ENCODE results near the gene ENTR1. TPM values are rescaled to one million over a fixed set of nuclear protein-coding genes. Genes with fewer than 3 reads are reported as not detected.
"Not testable (repeated sequence)": the region's sequence is repeated elsewhere in the genome, so short reads cannot be mapped to it uniquely, and the experiment has no call there.

ENTR1 gene
- total RNA-seq, 1 donor from 2014 or later: 34.9 TPM

- peaks cover 13% of the 10 kb centered on the region for H3K4me1 ChIP-seq
- Mint-ChIP-seq H3K4me3 (peak overlapping the region; percentile 96), H3K9me3 (no peaks in the 10 kb centered on the region), H3K4me1 (peaks cover 29% of the 10 kb centered on the region), H3K36me3 (peaks cover 14% of the 10 kb centered on the region), H3K27ac (peak overlapping the region; percentile 81), H3K27me3 (ENCODE audit: insufficient read depth, low read depth) (peaks cover 11% of the 10 kb centered on the region)
- H2AFZ ChIP-seq (replicated peaks): no peak overlapping the region
- peaks cover 46% of the 10 kb centered on the region for H3K79me2 ChIP-seq (ENCODE audit: low read depth)
- H3K9ac ChIP-seq: peak overlapping the region; percentile 96
- no peaks in the 10 kb centered on the region for H3F3A ChIP-seq (ENCODE audit: low read depth)
- H3K4me3 ChIP-seq: peak overlapping the region; percentile 93
- peaks cover 31% of the 10 kb centered on the region for H4K20me1 ChIP-seq (ENCODE audit: low read depth)
- H3K4me2 ChIP-seq: peak overlapping the region; percentile 98
- peaks cover 5% of the 10 kb centered on the region for H3K36me3 ChIP-seq
- TF ChIP-seq, protein P1, sequence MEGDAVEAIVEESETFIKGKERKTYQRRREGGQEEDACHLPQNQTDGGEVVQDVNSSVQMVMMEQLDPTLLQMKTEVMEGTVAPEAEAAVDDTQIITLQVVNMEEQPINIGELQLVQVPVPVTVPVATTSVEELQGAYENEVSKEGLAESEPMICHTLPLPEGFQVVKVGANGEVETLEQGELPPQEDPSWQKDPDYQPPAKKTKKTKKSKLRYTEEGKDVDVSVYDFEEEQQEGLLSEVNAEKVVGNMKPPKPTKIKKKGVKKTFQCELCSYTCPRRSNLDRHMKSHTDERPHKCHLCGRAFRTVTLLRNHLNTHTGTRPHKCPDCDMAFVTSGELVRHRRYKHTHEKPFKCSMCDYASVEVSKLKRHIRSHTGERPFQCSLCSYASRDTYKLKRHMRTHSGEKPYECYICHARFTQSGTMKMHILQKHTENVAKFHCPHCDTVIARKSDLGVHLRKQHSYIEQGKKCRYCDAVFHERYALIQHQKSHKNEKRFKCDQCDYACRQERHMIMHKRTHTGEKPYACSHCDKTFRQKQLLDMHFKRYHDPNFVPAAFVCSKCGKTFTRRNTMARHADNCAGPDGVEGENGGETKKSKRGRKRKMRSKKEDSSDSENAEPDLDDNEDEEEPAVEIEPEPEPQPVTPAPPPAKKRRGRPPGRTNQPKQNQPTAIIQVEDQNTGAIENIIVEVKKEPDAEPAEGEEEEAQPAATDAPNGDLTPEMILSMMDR (IDR thresholded peaks at IDR 0.05): no peak
- TF ChIP-seq EZH2phosphoT487 (IDR thresholded peaks at IDR 0.05) (no peak), EZH2 (IDR thresholded peaks at IDR 0.05) (no peak)
- H3K27ac ChIP-seq: no peak overlapping the region
- no peaks in the 10 kb centered on the region for H3K9me3 ChIP-seq (ENCODE audit: low read depth)
- H3K27me3 ChIP-seq: no peaks in the 10 kb centered on the region
- no peak for DNase-seq (ENCODE audit: low spot score)
Measured at GRCh38 chr9:136411378-136411777, 964 bp upstream of the ENTR1 start.

- Mint-ChIP-seq H3K27me3 (ENCODE audit: insufficient read depth, low read depth) (peaks cover 11% of the 10 kb centered on the region), H3K36me3 (peaks cover 11% of the 10 kb centered on the region), H3K4me1 (peaks cover 29% of the 10 kb centered on the region), H3K4me3 (peak overlapping the region; percentile 91), H3K27ac (no peak overlapping the region), H3K9me3 (no peaks in the 10 kb centered on the region)
- Histone ChIP-seq H2AFZ (replicated peaks) (peak overlapping the region; percentile 85), H3K4me1 (peaks cover 13% of the 10 kb centered on the region), H3K4me2 (peak overlapping the region; percentile 100), H3K36me3 (peaks cover 8% of the 10 kb centered on the region), H3K79me2 (ENCODE audit: low read depth) (peaks cover 46% of the 10 kb centered on the region), H3K27me3 (no peaks in the 10 kb centered on the region), H3K9me3 (ENCODE audit: low read depth) (no peaks in the 10 kb centered on the region), H3K4me3 (peak overlapping the region; percentile 93), H4K20me1 (ENCODE audit: low read depth) (peaks cover 31% of the 10 kb centered on the region), H3F3A (ENCODE audit: low read depth) (no peaks in the 10 kb centered on the region), H3K27ac (no peak overlapping the region), H3K9ac (peak overlapping the region; percentile 55)
- TF ChIP-seq, protein P1 (IDR thresholded peaks at IDR 0.05): no peak
- TF ChIP-seq EZH2phosphoT487 (IDR thresholded peaks at IDR 0.05) (no peak), EZH2 (IDR thresholded peaks at IDR 0.05) (no peak)
- DNase-seq (ENCODE audit: low spot score): peak; percentile 67
Measured at GRCh38 chr9:136409557-136410455, 608 bp downstream of the ENTR1 start.

DNA sequence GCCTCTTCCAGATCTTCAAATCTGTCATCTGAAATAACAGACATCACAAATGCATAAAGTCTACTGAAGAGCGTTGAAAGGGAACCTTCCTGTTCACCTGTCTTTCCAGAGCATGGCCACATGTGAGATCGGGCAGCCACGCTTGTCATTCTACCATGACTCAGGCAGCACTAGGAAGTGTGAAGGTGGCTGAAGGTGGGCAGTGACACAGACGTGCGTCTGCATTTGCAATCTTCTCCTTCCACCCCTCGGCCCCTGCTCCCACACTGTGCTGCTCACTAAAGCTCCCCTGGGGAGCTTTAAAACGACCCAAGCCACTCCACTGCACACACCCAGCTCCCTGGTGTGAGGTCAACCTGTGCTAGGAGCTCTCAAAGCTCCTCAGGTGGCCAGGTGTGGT is 2.5 kb downstream of the ENTR1 start:
- Histone ChIP-seq H3K27me3 (no peaks in the 10 kb centered on the region), H3K27ac (no peak overlapping the region), H3K4me3 (no peak overlapping the region), H3K4me1 (peaks cover 13% of the 10 kb centered on the region), H3K9ac (no peak overlapping the region), H3K79me2 (ENCODE audit: low read depth) (peaks cover 42% of the 10 kb centered on the region), H3K36me3 (peaks cover 8% of the 10 kb centered on the region), H2AFZ (replicated peaks) (no peak overlapping the region), H3F3A (ENCODE audit: low read depth) (no peaks in the 10 kb centered on the region), H3K9me3 (ENCODE audit: low read depth) (no peaks in the 10 kb centered on the region), H3K4me2 (no peak overlapping the region), H4K20me1 (ENCODE audit: low read depth) (peaks cover 31% of the 10 kb centered on the region)
- DNase-seq (ENCODE audit: low spot score): no peak
- Mint-ChIP-seq H3K4me3 (peak overlapping the region; percentile 61), H3K27me3 (ENCODE audit: insufficient read depth, low read depth) (peaks cover 14% of the 10 kb centered on the region), H3K9me3 (no peaks in the 10 kb centered on the region), H3K27ac (no peak overlapping the region), H3K4me1 (peaks cover 29% of the 10 kb centered on the region), H3K36me3 (peaks cover 11% of the 10 kb centered on the region)
- no peak for TF ChIP-seq EZH2 (IDR thresholded peaks at IDR 0.05)
- TF ChIP-seq EZH2phosphoT487 (IDR thresholded peaks at IDR 0.05): no peak
- TF ChIP-seq, protein P1 (IDR thresholded peaks at IDR 0.05): no peak

DNA sequence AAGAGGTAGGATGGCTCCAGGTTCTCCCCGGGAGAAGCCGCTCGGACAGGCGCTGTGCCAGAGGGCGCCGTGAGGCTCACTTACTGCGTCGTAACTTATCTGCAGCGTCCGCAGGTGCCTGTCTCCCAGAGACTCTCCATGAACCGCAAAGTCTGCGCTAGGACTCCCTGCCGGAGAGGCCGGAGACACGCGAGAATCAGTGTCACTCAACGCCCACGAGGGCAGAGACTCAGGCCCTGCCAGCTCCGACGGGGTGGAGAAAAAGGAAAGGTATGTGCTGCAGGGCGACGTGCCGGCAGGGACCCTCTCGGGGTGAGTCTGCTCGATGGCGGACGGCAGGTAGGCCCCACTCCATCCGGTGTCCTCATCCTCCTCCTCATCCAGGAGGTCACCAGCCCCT is 3.4 kb downstream of the ENTR1 start:
- not testable (repeated sequence) for H3K9ac ChIP-seq; H3K27me3 ChIP-seq; H2AFZ ChIP-seq (replicated peaks); H3K9me3 ChIP-seq (ENCODE audit: low read depth); H3K4me3 Mint-ChIP-seq; H3K4me3 ChIP-seq; H3K27ac ChIP-seq; H3K4me2 ChIP-seq; H3K27ac Mint-ChIP-seq; H3F3A ChIP-seq (ENCODE audit: low read depth); DNase-seq (ENCODE audit: low spot score); H3K9me3 Mint-ChIP-seq; H3K36me3 ChIP-seq
- Histone ChIP-seq H3K4me1 (peaks cover 13% of the 10 kb centered on the region), H3K79me2 (ENCODE audit: low read depth) (peaks cover 34% of the 10 kb centered on the region), H4K20me1 (ENCODE audit: low read depth) (peaks cover 31% of the 10 kb centered on the region)
- peaks cover 14% of the 10 kb centered on the region for H3K27me3 Mint-ChIP-seq (ENCODE audit: insufficient read depth, low read depth)
- H3K36me3 Mint-ChIP-seq: peaks cover 15% of the 10 kb centered on the region
- peaks cover 29% of the 10 kb centered on the region for H3K4me1 Mint-ChIP-seq

GRCh38 chr9:136405904-136406303 is 4.5 kb downstream of the ENTR1 start:
- Mint-ChIP-seq H3K36me3 (peaks cover 18% of the 10 kb centered on the region), H3K27me3 (ENCODE audit: insufficient read depth, low read depth) (peaks cover 16% of the 10 kb centered on the region), H3K4me1 (peaks cover 19% of the 10 kb centered on the region)
- peaks cover 22% of the 10 kb centered on the region for H3K79me2 ChIP-seq (ENCODE audit: low read depth)
- not testable (repeated sequence) for H3K4me1 ChIP-seq; H3K27me3 ChIP-seq; H3K9me3 Mint-ChIP-seq; DNase-seq (ENCODE audit: low spot score); H3K4me2 ChIP-seq; H3K36me3 ChIP-seq; H3K27ac Mint-ChIP-seq; H3K4me3 Mint-ChIP-seq; H3K9me3 ChIP-seq (ENCODE audit: low read depth); H3K4me3 ChIP-seq; H3K9ac ChIP-seq; H2AFZ ChIP-seq (replicated peaks); H3K27ac ChIP-seq
- peaks cover 19% of the 10 kb centered on the region for H4K20me1 ChIP-seq (ENCODE audit: low read depth)
- H3F3A ChIP-seq (ENCODE audit: low read depth): peaks cover 10% of the 10 kb centered on the region
